ENCODE results near the gene PAPPA2.

PAPPA2 gene

DNA sequence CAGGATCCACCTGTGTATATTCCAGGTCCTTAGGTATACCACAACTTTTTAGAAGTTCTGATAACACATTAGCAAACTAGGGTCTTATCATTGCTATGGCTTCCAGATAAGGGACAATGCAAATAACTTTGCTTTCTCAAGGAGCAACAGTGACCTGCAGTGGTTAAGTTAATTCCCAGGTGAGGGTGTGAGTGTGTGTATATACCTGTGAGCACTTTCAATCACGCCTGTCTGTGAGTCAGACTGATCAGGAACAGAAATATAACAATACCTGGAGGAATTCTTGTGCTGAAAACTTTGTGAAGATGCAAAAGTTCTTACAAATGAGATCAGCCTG, 317.0 kb downstream of the PAPPA2 start:
- H3K79me2 ChIP-seq (ENCODE audit: insufficient read depth, low read length): no peaks in the 10 kb centered on the region
- H2AFZ ChIP-seq (ENCODE audit: low read length): no peak overlapping the region
- H3K4me1 ChIP-seq (ENCODE audit: insufficient read depth, low read length, severe bottlenecking): no peaks in the 10 kb centered on the region
- H3K36me3 ChIP-seq (ENCODE audit: insufficient read depth, low read length): no peaks in the 10 kb centered on the region
- H3K4me2 ChIP-seq (ENCODE audit: low read length): no peak overlapping the region
- H3K9ac ChIP-seq (ENCODE audit: low read length): no peak overlapping the region
- no peak for TF ChIP-seq EZH2 (IDR thresholded peaks at IDR 0.05; ENCODE audit: borderline replicate concordance, low read length)
- TF ChIP-seq, protein P1, sequence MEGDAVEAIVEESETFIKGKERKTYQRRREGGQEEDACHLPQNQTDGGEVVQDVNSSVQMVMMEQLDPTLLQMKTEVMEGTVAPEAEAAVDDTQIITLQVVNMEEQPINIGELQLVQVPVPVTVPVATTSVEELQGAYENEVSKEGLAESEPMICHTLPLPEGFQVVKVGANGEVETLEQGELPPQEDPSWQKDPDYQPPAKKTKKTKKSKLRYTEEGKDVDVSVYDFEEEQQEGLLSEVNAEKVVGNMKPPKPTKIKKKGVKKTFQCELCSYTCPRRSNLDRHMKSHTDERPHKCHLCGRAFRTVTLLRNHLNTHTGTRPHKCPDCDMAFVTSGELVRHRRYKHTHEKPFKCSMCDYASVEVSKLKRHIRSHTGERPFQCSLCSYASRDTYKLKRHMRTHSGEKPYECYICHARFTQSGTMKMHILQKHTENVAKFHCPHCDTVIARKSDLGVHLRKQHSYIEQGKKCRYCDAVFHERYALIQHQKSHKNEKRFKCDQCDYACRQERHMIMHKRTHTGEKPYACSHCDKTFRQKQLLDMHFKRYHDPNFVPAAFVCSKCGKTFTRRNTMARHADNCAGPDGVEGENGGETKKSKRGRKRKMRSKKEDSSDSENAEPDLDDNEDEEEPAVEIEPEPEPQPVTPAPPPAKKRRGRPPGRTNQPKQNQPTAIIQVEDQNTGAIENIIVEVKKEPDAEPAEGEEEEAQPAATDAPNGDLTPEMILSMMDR (IDR thresholded peaks at IDR 0.05; ENCODE audit: low read length): no peak
- H3K27ac ChIP-seq (ENCODE audit: low read depth, low read length, poor library complexity, severe bottlenecking): no peak overlapping the region
- H4K20me1 ChIP-seq (ENCODE audit: insufficient read depth, low read length): no peaks in the 10 kb centered on the region
- H3K9me3 ChIP-seq (ENCODE audit: low read length): no peaks in the 10 kb centered on the region
- no peaks in the 10 kb centered on the region for H3K27me3 ChIP-seq (ENCODE audit: insufficient read depth, low read length)
- no peak overlapping the region for H3K4me3 ChIP-seq (ENCODE audit: low read depth, low read length, poor library complexity, severe bottlenecking)
- H3K9me2 ChIP-seq (ENCODE audit: low read depth, low read length): no peaks in the 10 kb centered on the region
- no peaks in the 10 kb centered on the region for H3F3A ChIP-seq (ENCODE audit: insufficient read depth, low read length)

DNA sequence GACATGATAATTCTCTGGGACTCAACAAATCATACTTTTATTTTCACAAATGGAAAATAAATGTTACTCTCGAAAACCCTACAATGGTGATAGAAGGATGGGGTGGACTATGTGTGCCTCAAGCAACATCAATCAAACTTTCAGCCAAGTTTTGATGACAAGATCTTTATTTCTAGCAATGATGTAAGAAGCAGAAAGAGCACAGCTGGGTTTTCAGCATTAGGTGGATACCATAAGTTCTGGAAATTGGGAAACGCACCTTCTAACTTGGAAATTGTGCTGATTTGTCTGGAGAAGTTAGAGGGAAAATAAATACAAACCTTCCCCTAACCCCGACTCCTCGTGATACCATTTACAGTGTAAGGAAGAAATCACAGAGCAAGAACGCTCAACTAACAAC, 320.3 kb downstream of the PAPPA2 start:
- Histone ChIP-seq H3K36me3 (ENCODE audit: insufficient read depth, low read length) (no peaks in the 10 kb centered on the region), H3K4me3 (ENCODE audit: low read depth, low read length, poor library complexity, severe bottlenecking) (no peak overlapping the region), H3K9me2 (ENCODE audit: low read depth, low read length) (no peaks in the 10 kb centered on the region), H4K20me1 (ENCODE audit: insufficient read depth, low read length) (no peaks in the 10 kb centered on the region), H3K79me2 (ENCODE audit: insufficient read depth, low read length) (no peaks in the 10 kb centered on the region), H3K9ac (ENCODE audit: low read length) (no peak overlapping the region), H3K27ac (ENCODE audit: low read depth, low read length, poor library complexity, severe bottlenecking) (no peak overlapping the region), H3K4me1 (ENCODE audit: insufficient read depth, low read length, severe bottlenecking) (no peaks in the 10 kb centered on the region), H3K9me3 (ENCODE audit: low read length) (no peaks in the 10 kb centered on the region), H3K27me3 (ENCODE audit: insufficient read depth, low read length) (no peaks in the 10 kb centered on the region), H2AFZ (ENCODE audit: low read length) (no peak overlapping the region), H3K4me2 (ENCODE audit: low read length) (no peak overlapping the region), H3F3A (ENCODE audit: insufficient read depth, low read length) (no peaks in the 10 kb centered on the region)
- TF ChIP-seq, protein P1 (IDR thresholded peaks at IDR 0.05; ENCODE audit: low read length): no peak
- TF ChIP-seq EZH2 (IDR thresholded peaks at IDR 0.05; ENCODE audit: borderline replicate concordance, low read length): no peak

DNA sequence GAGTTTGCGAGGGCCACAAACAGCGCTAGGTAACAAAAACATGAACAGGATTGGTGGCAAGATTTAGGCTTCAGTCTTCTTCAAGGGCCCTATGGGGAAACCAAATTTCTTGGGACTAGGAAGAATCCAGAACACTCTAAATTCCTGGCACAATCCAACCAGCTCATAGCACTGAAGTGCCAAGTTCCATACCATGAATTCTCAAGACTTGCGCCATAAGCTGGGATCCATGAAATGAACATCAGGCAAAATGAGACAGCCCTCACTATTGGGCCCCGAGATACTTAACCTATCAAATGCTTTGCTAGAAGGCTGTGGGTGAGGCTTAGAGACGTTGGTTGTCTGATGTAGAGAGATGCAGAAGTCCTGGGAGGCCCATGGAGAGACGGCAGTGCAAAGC, 322.1 kb downstream of the PAPPA2 start:
- Histone ChIP-seq H3K9me2 (ENCODE audit: low read depth, low read length) (no peaks in the 10 kb centered on the region), H3K4me2 (ENCODE audit: low read length) (no peak overlapping the region), H3K9ac (ENCODE audit: low read length) (no peak overlapping the region), H3K9me3 (ENCODE audit: low read length) (no peaks in the 10 kb centered on the region), H2AFZ (ENCODE audit: low read length) (no peak overlapping the region), H3F3A (ENCODE audit: insufficient read depth, low read length) (no peaks in the 10 kb centered on the region), H3K4me1 (ENCODE audit: insufficient read depth, low read length, severe bottlenecking) (no peaks in the 10 kb centered on the region), H4K20me1 (ENCODE audit: insufficient read depth, low read length) (no peaks in the 10 kb centered on the region), H3K27ac (ENCODE audit: low read depth, low read length, poor library complexity, severe bottlenecking) (no peak overlapping the region), H3K79me2 (ENCODE audit: insufficient read depth, low read length) (no peaks in the 10 kb centered on the region), H3K4me3 (ENCODE audit: low read depth, low read length, poor library complexity, severe bottlenecking) (no peak overlapping the region), H3K27me3 (ENCODE audit: insufficient read depth, low read length) (no peaks in the 10 kb centered on the region), H3K36me3 (ENCODE audit: insufficient read depth, low read length) (no peaks in the 10 kb centered on the region)
- TF ChIP-seq EZH2 (IDR thresholded peaks at IDR 0.05; ENCODE audit: borderline replicate concordance, low read length): no peak
- TF ChIP-seq, protein P1 (IDR thresholded peaks at IDR 0.05; ENCODE audit: low read length): no peak
